Caco-2 (cell line): ENCODE measurements around the gene TEAD1. TPM values are rescaled to one million over a fixed set of nuclear protein-coding genes. Genes with fewer than 3 reads are reported as not detected.

Experiments
- BruUV-seq: library from RNA; stranded (reverse); fragments of 400-500 nt; replicated peaks from 2 replicates; lab custom pipeline; 2021; lab: Mats Ljungman, UMichigan
- CTCF ChIA-PET: fragments of 300-600 bp; sonication (Branson Sonifier 250); formaldehyde crosslinking; loops from one replicate; lab custom pipeline; 2022; ENCODE audit warnings: antibody characterized with exemption; lab: Charles Lee
- POLR2A ChIA-PET: fragments of 300-600 bp; sonication (Branson Sonifier 250); formaldehyde crosslinking; loops from one replicate; lab custom pipeline; 2022; ENCODE audit warnings: antibody characterized with exemption; lab: Charles Lee
- DNase-seq, 2 experiments: peaks; one replicate each; pipeline versions ENCODE4 v3.0.0 to v3.0.0-alpha.2; 2020 to 2022
- H3K27me3 ChIP-seq: replicated peaks from 2 replicates; pipeline ENCODE4 v1.6.0; 2011; ENCODE audit warnings: low read length; ENCODE audit not compliant: control insufficient read depth, insufficient read depth
- H3K36me3 ChIP-seq: 2 replicates; pipeline ENCODE4 v1.5.1; 2011; ENCODE audit warnings: low read length; ENCODE audit not compliant: control insufficient read depth, insufficient read depth
- H3K4me1 ChIP-seq: fragments of 250-450 bp; sonication (Bioruptor Pico); 2 replicates; pipeline ENCODE4 v1.5.1; 2020; ENCODE audit warnings: mild to moderate bottlenecking
- H3K4me3 ChIP-seq: 2 replicates; pipeline ENCODE4 v1.5.1; 2011; ENCODE audit warnings: low read depth, mild to moderate bottlenecking, control low read depth, low read length
- H3K9me3 ChIP-seq: fragments of 250-450 bp; sonication (Bioruptor Pico); 2 replicates; pipeline ENCODE4 v1.5.1; 2020; ENCODE audit warnings: mild to moderate bottlenecking, moderate library complexity
- H3K27ac Mint-ChIP-seq: one replicate; pipeline ENCODE4 v1.8.0; 2022; ENCODE audit warnings: mixed read lengths; ENCODE audit not compliant: unreplicated experiment
- H3K27me3 Mint-ChIP-seq: one replicate; pipeline ENCODE4 v1.8.0; 2022; ENCODE audit warnings: mixed read lengths; ENCODE audit not compliant: insufficient read depth, unreplicated experiment
- H3K36me3 Mint-ChIP-seq: one replicate; pipeline ENCODE4 v1.8.0; 2022; ENCODE audit warnings: mild to moderate bottlenecking, mixed read lengths; ENCODE audit not compliant: insufficient read depth, unreplicated experiment
- H3K4me1 Mint-ChIP-seq: one replicate; pipeline ENCODE4 v1.8.0; 2022; ENCODE audit warnings: low read depth, mixed read lengths; ENCODE audit not compliant: unreplicated experiment
- H3K4me3 Mint-ChIP-seq: one replicate; pipeline ENCODE4 v1.8.0; 2022; ENCODE audit warnings: mild to moderate bottlenecking, moderate library complexity, mixed read lengths; ENCODE audit not compliant: unreplicated experiment
- H3K9me3 Mint-ChIP-seq: one replicate; pipeline ENCODE4 v1.8.0; 2022; ENCODE audit warnings: mixed read lengths; ENCODE audit not compliant: unreplicated experiment
- CTCF ChIP-seq, 2 experiments: fragments of 200-600 bp in 1 of 2; IDR thresholded peaks; 1 replicate in 1 of 2; 2 replicates in 1 of 2; pipeline versions ENCODE4 v1.5.1 to v1.8.0; 2011 to 2022; ENCODE audit warnings: antibody characterized with exemption in 1 of 2, control low read depth in 1 of 2, inconsistent platforms in 1 of 2, low read depth in 1 of 2, low read length in 1 of 2, mild to moderate bottlenecking in 1 of 2, moderate library complexity in 1 of 2; ENCODE audit not compliant: insufficient read depth in 1 of 2, severe bottlenecking in 1 of 2, unreplicated experiment in 1 of 2
- intact Hi-C: fragments of 100-400 bp; cut with micrococcal nuclease; formaldehyde crosslinking; loops from one replicate; pipeline ENCODE4 v1.10.0; 2022; ENCODE audit not compliant: unreplicated experiment
- total RNA-seq: library from RNA; stranded (reverse); gene quantifications from 2 replicates; pipeline ENCODE4 v1.2.3, GENCODE V29; 2022

The TEAD1 gene
- total RNA-seq, 1 experiment from 2014 or later, result 144 TPM

- Mint-ChIP-seq H3K9me3 (peaks cover 18% of the 10 kb centered on the region), H3K36me3 (peaks cover 12% of the 10 kb centered on the region), H3K27ac (no peak overlapping the region), H3K4me1 (no peaks in the 10 kb centered on the region), H3K27me3 (peaks cover 4% of the 10 kb centered on the region), H3K4me3 (no peak overlapping the region)
- POLR2A ChIA-PET, result no interaction called here
- TF ChIP-seq CTCF (IDR thresholded peaks at IDR 0.05; ENCODE audit: insufficient read depth in 1 of 2, low read depth in 1 of 2, low read length in 1 of 2, severe bottlenecking in 1 of 2, unreplicated experiment in 1 of 2), result no peak
- Histone ChIP-seq H3K27me3 (no peaks in the 10 kb centered on the region), H3K4me3 (no peak overlapping the region), H3K9me3 (no peaks in the 10 kb centered on the region), H3K4me1 (no peaks in the 10 kb centered on the region; the same call in 1 of the 2 replicates), H3K36me3 (no peaks in the 10 kb centered on the region)
- BruUV-seq, result no TSS peak
- DNase-seq, result no peak
- intact Hi-C loops, result loop anchor here (10.0 kb wide), 1 partner anchor 335 kb away; no protein-coding TSS in a partner anchor
- CTCF ChIA-PET, result no interaction called here
Observed at GRCh38 chr11:12669930-12670329, 4.3 kb upstream of the TEAD1 start.

GRCh38 chr11:12671370-12671769, 2.9 kb upstream of the TEAD1 start:
- no peak overlapping the region for H3K27ac Mint-ChIP-seq
- H3K4me3 Mint-ChIP-seq, result no peak overlapping the region
- no peak for DNase-seq
- intact Hi-C loops, result loop anchor here (10.0 kb wide), 1 partner anchor 337 kb away; no protein-coding TSS in a partner anchor
- peaks cover 6% of the 10 kb centered on the region for H3K4me1 Mint-ChIP-seq
- H3K36me3 Mint-ChIP-seq, result peaks cover 21% of the 10 kb centered on the region
- no peaks in the 10 kb centered on the region for H3K9me3 ChIP-seq
- no peaks in the 10 kb centered on the region for H3K27me3 ChIP-seq
- BruUV-seq, result no TSS peak
- no peaks in the 10 kb centered on the region for H3K27me3 Mint-ChIP-seq
- no peaks in the 10 kb centered on the region for H3K36me3 ChIP-seq
- H3K9me3 Mint-ChIP-seq, result peaks cover 18% of the 10 kb centered on the region
- TF ChIP-seq CTCF (IDR thresholded peaks at IDR 0.05; ENCODE audit: insufficient read depth in 1 of 2, low read depth in 1 of 2, low read length in 1 of 2, severe bottlenecking in 1 of 2, unreplicated experiment in 1 of 2), result no peak
- ChIA-PET CTCF (interaction anchor here (0.6 to 1.4 kb wide), 4 partner anchors 157 to 340 kb away, joined by 4 to 6 read pairs (median 4); no protein-coding TSS in a partner anchor), POLR2A (no interaction called here)
- no peak overlapping the region for H3K4me3 ChIP-seq
- H3K4me1 ChIP-seq, result peaks cover 3% of the 10 kb centered on the region; the same call in 1 of the 2 replicates

- no peak for DNase-seq
- peaks cover 27% of the 10 kb centered on the region for H3K4me1 Mint-ChIP-seq
- intact Hi-C loops, result loop anchor here (10.0 kb wide), 1 partner anchor 339 kb away; no protein-coding TSS in a partner anchor
- ChIA-PET POLR2A (interaction anchor here (0.7 to 1.0 kb wide), 3 partner anchors 129 to 296 kb away, joined by 3 read pairs; partner anchors contain the start of gene PARVA), CTCF (interaction anchor here (1.3 kb wide), 1 partner anchor 215 kb away, joined by 4 read pairs; no protein-coding TSS in a partner anchor)
- peak overlapping the region; percentile 81 for H3K4me3 ChIP-seq
- H3K9me3 Mint-ChIP-seq, result peaks cover 11% of the 10 kb centered on the region
- no peaks in the 10 kb centered on the region for H3K36me3 ChIP-seq
- peak overlapping the region; percentile 79 for H3K4me3 Mint-ChIP-seq
- TSS peak; percentile 91 for BruUV-seq
- H3K36me3 Mint-ChIP-seq, result peaks cover 33% of the 10 kb centered on the region
- no peak for TF ChIP-seq CTCF (IDR thresholded peaks at IDR 0.05; ENCODE audit: insufficient read depth in 1 of 2, low read depth in 1 of 2, low read length in 1 of 2, severe bottlenecking in 1 of 2, unreplicated experiment in 1 of 2)
- no peaks in the 10 kb centered on the region for H3K9me3 ChIP-seq
- H3K4me1 ChIP-seq, result peaks cover 15% of the 10 kb centered on the region; the same call in 1 of the 2 replicates
- no peaks in the 10 kb centered on the region for H3K27me3 Mint-ChIP-seq
- H3K27ac Mint-ChIP-seq, result peak overlapping the region; percentile 91
- no peaks in the 10 kb centered on the region for H3K27me3 ChIP-seq
Observed at GRCh38 chr11:12673601-12673923, 659 bp upstream of the TEAD1 start.
